Fibroblast of gingiva (primary cell): ENCODE measurements around the gene TOR4A.

Experiments
- DNase-seq: peaks from one replicate; pipeline ENCODE4 v3.0.0-alpha.2; 2011; ENCODE audit warnings: low read depth

TOR4A gene

DNA sequence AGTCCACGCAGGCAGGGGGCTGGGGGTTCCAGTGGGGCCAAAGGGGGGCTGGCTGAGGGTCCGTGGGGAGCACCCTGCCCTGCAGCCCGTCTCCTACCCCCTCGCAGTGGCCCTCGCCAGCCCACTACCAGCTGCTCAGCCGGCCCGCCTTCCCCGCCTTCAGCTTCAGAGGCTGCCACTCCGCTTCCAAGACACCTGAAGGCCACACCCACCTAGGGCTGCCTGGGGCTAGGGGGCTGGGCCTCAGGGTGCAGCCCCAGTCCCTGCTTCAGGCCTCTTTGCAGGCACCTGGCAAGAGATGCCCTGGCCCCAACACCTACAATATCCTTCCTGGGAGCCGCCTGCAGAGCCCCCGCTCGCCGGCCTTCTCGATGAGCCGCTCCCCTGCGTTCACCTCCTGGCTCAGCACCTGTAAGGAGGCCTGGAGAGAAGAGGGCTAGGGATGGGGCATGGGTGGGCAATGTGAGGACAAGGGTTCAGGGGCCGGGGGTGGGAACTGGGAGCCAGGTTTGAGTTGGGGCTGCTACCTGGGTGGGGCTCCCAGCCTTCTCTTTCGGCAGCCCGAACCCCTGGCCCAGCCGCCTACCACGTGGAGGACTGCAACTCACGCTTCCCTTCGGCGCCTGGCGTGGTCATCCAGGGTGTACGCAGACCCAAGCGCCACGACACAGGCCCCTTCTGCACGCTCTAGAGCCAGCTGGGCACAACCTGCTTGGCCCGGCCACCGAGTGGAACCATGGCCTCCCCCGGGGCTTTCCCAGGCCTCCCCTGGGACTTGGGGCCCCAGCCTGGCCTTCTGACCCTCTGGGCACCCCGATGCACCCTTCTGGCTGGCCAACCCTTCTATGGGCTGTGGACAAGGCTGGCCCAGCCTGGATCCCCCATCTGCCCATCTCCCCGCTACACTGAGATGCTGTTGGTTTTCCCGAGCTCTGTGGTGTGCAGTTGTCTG lies 24.7 kb upstream of the TOR4A start:
- no peak for DNase-seq

DNA sequence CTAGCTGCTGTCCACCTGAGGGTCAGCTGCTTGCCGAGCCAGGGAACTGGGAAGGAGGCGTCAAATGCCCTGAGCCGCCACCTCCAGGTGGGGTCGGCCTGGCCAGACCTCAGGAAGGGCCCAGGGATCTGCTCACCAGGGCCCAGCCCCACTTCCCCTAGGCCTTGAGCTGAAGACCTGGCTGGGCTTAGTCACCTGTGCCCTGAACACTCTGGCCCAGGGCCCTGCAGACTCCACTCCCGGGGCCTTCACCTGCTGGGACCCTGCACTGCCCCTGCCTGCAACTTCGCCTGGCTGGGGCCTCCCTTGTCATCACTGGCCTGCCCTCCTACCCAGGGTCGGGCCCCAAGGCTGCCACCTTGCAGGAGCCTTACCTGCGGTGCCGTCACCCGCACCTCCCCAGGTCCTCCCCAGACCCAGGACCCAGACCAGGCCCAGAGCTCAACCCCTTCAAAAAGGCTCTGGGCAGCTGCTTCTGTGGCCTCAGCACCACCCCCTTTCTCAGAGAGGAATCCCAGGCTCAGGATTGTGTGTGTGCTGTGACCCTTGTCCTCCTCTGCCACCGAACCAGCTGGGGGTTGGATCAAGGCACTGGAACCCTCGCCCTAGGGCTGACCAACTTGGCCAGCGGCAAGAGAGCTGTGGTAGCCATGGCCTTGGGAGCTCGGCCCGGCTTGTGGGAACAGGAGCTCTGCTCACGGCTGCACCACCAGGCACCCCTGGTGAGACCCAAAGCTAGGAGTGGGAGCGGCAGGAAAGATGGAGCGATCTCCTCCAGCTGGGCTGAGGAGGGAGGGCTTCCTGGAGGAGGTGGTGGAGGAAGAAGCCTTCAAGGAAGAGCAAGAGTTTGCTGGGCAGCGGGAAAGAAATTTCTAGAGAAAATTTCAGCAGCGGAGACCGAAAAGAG lies 23.6 kb upstream of the TOR4A start:
- DNase-seq = no peak

- peak; percentile 84 for DNase-seq
Measured at GRCh38 chr9:137254624-137255447, 22.7 kb upstream of the TOR4A start, which contains the start of gene NELFB. TSS of gene NELFB (plus strand) at chr9:137255327.

DNA sequence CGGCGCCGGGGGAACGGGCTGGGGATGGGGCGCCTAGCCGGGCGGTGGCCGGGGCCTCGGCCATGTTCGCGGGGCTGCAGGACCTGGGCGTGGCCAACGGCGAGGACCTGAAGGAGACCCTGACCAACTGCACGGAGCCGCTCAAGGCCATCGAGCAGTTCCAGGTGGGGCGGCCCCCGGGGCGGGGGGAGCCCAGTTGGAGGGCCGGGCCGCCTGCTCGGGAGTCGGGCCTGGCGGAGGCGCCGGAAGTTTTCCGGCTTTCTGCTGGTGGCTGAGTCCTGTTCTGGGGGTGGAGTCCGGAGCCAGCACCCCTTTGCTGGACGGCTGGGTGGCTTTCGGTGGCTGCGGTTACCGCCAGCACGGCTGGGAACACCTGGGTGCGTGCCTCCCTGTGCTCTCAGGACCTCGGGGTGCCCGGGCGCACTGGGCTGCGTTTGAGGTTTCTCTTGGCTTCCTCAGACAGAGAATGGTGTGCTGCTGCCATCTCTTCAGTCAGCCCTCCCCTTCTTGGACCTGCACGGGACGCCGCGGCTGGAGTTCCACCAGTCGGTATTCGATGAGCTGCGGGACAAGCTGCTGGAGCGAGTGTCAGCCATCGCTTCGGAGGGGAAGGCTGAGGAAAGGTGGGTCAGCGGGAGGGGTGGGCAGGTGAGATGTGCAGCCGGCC lies 21.9 kb upstream of the TOR4A start:
- no peak for DNase-seq

GRCh38 chr9:137256362-137256761 lies 21.2 kb upstream of the TOR4A start:
- DNase-seq = no peak

GRCh38 chr9:137256856-137257255 lies 20.7 kb upstream of the TOR4A start:
- no peak for DNase-seq

DNA sequence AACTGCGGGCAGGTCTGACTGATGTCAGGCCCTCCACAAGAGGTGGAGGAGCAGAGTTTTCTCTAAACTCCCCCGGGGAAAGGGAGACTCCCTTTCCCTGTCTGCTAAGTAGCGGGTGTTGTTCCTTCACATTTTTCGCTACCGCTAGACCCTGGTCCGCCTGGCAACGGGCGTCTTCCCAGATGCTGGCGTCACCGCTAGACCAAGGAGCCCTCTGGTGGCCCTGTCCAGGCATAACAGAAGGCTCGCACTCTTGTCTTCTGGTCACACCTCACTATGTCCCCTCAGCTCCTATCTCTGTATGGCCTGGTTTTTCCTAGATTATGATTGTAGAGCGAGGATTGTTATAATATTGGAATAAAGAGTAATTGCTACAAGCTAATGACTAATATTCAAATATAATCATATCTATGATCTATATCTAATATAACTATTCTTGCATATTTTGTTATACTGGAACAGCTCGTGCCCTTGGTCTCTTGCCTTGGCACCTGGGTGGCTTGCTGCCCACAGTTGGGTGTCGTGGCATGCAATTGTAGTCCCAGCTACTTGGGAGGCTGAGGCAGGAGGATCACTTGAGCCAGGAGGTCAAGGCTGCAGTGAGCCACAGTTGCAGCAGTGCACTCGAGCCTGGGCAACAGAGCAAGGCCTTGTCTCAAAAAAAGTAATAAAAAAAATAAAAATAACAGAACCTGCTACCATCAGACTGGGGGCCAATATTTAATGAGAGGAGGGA lies 15.2 kb upstream of the TOR4A start:
- DNase-seq = peak; percentile 51

GRCh38 chr9:137262909-137263285 lies 14.6 kb upstream of the TOR4A start:
- no peak for DNase-seq

- no peak for DNase-seq
Measured at GRCh38 chr9:137263506-137263905, 14.0 kb upstream of the TOR4A start.

GRCh38 chr9:137264067-137264466 lies 13.5 kb upstream of the TOR4A start:
- no peak for DNase-seq

DNA sequence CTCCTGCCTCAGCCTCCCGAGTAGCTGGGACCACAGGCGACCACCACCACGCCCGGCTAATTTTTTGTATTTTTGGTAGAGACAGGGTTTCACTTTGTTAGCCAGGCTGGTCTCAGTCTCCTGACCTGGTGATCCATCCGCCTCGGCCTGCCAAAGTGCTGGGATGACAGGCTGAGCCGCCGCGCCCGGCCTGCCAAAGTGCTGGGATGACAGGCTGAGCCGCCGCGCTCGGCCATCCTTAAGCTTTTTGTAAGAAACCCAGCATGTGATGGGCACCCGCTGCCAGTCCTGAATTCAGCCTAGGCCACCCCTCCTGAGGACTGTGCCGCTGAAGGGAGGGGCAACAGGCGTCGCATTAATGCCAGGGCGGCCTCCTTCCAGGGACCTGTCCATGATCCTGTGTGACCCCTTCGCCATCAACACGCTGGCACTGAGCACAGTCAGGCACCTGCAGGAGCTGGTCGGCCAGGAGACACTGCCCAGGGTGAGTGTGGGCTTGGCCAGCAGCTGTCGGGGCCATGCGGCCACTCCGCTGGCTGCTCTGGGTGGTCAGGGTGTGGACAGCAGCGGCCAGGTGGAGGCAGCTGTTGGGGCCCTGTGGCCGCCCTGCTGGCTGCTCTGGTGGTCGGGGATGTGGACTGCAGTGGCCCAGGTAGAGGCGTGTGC lies 11.9 kb upstream of the TOR4A start:
- DNase-seq = no peak

- DNase-seq = no peak
Measured at GRCh38 chr9:137266162-137266527, 11.4 kb upstream of the TOR4A start.

GRCh38 chr9:137266585-137267453 lies 10.7 kb upstream of the TOR4A start:
- DNase-seq = no peak

- no peak for DNase-seq
Measured at GRCh38 chr9:137267933-137268355, 9.6 kb upstream of the TOR4A start.

- no peak for DNase-seq
Measured at GRCh38 chr9:137268538-137269201, 8.9 kb upstream of the TOR4A start.

DNA sequence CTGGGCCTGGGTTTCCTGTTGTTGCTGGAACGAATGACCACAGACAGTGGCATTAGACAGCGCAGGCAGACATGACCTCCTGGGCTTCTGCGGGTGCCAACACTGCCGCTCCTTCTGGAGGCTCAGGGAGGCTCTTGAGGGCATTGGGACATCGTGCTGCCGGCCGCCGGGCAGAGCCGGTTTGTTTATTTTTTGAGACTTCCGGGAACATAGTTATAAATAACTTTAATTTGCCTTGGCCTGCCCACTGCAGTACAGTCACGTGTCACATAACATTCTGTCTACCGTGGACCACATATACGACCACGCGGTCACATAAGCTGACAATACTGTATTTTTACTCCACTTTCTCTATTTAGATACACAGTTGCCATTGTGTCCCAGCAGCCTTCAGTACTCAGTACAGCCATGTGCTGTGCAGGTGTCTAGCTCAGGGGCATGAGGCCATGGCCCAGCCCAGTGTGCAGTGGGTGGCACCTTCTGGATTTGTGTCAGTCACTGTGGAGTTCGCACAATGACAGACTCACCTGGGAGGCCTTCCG lies 8.2 kb upstream of the TOR4A start:
- DNase-seq = peak; percentile 91

- no peak for DNase-seq
Measured at GRCh38 chr9:137270929-137271695, 6.4 kb upstream of the TOR4A start.

DNA sequence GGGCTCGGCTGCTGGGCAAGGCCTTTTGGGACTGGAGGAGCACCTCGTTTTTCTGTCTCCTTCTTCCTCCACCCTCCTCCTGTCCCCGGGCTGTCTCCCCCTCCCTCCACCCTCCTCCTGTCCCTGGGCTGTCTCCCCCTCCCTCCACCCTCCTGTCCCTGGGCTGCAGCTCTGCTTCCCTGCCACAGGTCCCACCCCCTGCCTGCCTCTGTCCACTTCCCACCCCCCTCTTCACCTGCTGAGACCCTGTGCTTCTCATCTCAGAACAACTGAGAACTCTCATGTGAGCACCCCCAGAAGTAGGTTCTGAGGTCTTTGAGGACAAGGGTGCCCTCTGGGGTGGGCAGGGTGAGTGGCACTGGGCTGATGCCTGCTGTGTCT lies 5.8 kb upstream of the TOR4A start:
- DNase-seq = no peak
